ENCODE measurements around the gene CACFD1.

DNA sequence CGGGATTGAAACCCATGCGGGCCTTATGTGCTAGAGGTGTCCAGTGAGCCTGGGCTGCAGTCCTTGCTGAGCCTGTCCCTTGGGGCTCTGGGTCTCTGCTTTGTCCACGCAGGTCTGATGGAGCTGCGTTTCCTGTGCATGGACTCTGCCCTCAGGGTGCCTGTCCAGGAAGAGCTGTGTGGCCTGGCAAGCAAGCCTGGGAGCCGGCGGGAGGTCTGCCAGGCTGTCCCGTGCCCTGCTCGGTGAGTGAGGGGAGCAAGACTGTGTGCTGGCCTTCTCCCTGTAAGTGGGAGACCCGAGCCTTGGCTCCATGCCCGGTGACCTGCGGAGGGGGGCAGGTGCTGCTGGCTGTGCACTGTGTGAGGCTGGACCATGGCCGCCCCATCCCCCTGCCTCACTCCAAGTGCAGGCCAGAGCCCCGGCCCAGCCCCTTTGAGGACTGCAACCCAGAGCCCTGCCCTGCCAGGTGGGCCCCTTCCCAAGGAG, 11.2 kb upstream of the CACFD1 start:
- TF ChIP-seq, protein P1, sequence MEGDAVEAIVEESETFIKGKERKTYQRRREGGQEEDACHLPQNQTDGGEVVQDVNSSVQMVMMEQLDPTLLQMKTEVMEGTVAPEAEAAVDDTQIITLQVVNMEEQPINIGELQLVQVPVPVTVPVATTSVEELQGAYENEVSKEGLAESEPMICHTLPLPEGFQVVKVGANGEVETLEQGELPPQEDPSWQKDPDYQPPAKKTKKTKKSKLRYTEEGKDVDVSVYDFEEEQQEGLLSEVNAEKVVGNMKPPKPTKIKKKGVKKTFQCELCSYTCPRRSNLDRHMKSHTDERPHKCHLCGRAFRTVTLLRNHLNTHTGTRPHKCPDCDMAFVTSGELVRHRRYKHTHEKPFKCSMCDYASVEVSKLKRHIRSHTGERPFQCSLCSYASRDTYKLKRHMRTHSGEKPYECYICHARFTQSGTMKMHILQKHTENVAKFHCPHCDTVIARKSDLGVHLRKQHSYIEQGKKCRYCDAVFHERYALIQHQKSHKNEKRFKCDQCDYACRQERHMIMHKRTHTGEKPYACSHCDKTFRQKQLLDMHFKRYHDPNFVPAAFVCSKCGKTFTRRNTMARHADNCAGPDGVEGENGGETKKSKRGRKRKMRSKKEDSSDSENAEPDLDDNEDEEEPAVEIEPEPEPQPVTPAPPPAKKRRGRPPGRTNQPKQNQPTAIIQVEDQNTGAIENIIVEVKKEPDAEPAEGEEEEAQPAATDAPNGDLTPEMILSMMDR (IDR thresholded peaks at IDR 0.05) = no peak
- no peak for TF ChIP-seq POLR2A (IDR thresholded peaks at IDR 0.05)

Data from heart left ventricle (tissue), 13 donors.